NCI-H1694 (cell line): ENCODE measurements around the gene CACNA1G.
A peak's percentile ranks its signal among the peaks of the same experiment; 100 is the strongest.

Experiments used
- DNase-seq: peaks from one replicate; lab custom pipeline; 2025; lab: John Stamatoyannopoulos, UW

CACNA1G gene

DNA sequence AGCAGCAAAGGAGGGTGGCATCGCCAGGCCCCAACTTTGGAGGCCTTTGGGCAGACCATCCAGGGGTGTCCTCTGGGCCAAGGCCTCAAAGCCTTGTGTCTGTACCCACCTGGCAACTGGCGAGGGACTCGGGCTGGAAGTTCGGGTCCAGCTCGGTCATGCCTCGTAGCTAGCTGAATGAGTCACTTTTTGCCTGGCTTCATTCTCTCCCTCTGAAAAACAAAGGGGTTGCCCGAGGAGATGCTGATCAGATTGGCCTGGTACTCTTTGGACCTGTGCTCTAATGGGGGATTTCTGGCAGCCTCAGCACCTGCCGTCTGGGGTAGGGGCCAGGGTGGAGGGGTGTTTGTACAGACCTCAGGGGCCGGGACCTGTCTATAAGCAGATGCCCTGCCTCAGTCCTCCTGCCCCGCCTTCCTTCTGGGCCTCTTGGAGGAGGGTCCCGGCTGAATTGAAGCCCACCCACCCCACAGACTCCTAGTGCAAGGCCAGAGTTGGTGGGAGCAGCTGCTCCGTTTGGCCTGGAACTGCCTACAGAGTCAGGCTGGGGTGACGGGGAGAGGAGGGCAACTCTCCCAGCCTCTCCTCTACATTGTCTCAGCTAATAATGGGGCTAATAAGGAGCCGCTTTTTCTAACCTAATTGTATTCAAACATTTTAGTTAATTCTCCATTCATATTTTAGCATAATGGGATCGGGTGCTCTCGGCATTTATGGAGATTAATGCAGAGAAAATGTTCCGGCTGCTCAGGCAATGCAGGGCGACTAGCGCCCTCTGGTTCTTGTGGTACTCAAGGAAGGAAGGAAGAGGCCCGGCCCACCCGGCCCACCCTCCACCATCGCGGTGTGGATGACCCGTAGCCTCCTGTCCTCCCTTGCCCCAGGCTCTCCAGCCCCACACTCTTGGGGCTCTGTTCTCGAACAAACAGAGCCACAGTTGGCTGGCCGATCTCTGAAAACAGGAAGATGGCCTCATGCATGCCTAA, 52.8 kb downstream of the CACNA1G start:
- DNase-seq: no peak

GRCh38 chr17:50614471-50615051, 54.0 kb downstream of the CACNA1G start:
- DNase-seq: no peak

GRCh38 chr17:50615828-50616227, 55.3 kb downstream of the CACNA1G start:
- DNase-seq: no peak

- no peak for DNase-seq
Measured at GRCh38 chr17:50618300-50618699, 57.8 kb downstream of the CACNA1G start.

- no peak for DNase-seq
Measured at GRCh38 chr17:50618941-50619340, 58.4 kb downstream of the CACNA1G start.

GRCh38 chr17:50619489-50619888, 59.0 kb downstream of the CACNA1G start:
- DNase-seq: no peak

DNA sequence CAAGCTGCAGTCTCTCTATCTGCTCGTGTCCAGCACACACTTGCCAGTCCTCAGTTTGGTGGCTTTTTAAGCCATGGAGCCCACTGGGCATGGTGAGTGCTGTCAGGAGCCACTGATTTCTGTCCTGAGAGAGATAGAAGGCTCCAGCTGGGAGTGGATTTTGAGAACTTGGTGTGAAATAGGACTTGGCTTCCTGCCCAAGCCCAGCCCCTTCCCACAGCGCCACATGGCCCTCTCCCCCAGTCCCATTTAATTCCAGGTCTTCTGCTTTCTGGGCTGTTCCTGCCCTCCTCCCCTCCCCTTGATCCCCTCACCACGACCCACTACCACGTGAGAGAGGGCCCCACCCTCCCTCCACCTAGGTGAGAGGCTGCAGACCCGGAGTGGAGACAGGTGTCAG, 59.7 kb downstream of the CACNA1G start:
- peak; percentile 31 for DNase-seq

DNA sequence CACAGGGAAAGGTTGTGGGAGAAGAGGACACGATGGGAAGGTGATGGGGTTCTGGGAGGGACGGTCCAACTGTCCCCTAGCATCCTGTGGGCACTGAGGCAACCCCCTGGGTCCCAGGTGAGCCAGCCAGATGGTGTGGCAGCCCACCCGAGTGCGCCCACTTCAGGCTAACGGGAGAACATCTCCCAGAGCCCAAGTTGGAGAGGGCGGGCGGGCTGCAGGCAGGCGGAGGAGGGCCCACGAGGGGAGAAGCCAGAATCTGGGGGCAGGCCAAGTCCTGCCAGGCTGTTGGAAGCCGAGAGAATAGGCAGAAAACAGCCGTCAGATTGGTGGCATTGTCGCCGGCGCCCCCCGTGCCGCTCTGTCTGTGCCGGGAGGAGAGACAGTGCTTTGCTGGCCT, 60.3 kb downstream of the CACNA1G start:
- DNase-seq: peak; percentile 89

DNA sequence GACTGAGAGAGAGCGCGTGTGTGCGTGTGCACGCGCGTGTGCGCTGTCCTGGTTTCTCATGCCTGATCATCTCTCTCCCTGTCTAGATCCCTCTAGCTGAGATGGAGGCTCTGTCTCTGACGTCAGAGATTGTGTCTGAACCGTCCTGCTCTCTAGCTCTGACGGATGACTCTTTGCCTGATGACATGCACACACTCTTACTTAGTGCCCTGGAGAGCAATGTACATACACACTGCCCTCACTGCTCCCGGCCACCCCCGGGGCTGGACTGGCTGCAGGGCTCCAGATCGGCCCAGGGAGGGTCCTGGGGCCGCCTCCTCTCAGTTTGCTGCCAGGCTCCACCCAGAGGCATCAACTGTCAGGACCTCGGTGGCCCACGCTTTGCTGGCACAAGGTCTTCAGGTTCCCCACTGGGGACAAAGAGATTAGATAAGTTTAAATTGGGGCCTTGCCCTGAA, 61.1 kb downstream of the CACNA1G start:
- DNase-seq: no peak

GRCh38 chr17:50624321-50624934, 63.9 kb downstream of the CACNA1G start:
- no peak for DNase-seq

GRCh38 chr17:50625032-50625871, 64.7 kb downstream of the CACNA1G start:
- no peak for DNase-seq

- peak; percentile 71 for DNase-seq
Measured at GRCh38 chr17:50626037-50626574, 65.6 kb downstream of the CACNA1G start.

DNA sequence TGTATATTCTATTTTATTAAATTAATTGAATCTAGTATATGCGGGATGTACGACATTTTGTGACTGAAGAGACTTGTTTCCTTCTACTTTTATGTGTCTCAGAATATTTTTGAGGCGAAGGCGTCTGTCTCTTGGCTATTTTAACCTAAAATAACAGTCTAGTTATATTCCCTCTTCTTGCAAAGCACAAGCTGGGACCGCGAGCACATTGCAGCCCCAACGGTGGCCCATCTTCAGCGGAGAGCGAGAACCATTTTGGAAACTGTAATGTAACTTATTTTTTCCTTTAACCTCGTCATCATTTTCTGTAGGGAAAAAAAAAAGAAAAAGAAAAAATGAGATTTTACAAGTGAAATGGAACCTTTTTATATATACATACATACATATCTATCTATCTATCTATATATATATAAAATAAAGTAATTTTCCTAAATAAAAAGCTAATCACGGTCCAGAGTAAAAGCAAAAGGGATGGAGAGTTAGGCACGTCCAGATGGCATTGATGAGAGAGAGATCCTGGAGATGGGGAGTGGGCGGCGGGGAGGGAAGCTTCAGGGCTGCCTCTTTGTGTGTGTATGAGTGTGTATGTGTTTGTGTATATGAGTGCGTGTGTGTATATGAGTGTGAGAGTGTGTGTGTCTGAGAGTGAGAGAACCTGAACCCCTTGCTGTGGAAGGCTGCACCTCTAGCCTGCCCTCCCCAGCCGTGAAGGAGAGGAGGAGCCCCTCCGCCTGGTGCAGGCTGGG, 66.7 kb downstream of the CACNA1G start:
- DNase-seq: no peak

DNA sequence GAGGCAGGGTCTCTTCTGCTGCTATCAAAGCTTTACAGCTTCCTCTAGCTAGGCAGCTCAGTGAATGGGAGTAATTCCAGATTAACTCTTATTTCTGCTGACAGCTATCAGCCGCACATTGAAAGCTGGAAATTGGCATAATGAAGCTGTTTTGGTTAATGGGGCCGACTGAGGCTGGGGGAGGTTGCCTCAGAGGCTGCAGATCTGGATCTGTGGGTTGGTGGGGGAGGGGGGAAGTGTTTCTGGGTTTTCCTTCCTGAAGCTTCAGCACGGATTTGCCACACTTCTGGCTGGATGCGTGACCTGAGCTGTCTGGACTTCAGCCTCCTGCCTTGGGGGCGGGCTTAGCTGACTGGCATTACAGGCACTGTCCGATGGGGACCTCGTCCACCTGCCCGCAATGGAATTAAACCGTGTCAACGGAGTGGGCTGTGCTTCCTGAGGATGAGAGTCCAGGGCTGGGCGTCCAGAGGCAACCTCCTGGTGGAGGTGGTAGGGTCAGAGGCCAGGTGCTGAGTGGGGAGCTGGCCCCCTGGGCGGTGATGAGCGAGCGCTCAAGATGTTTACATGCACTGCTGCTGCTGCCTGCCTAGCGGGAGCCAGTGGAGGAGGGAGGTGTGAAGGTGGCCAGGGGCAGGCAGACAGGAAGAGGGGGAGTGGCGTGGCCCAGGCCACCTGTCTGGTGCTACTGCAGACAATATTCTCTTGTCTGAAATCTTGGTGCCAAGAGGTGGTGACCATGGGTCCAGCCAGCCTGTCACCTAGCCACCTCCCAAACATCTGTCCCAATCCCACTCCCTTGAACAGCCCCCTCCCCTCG, 67.5 kb downstream of the CACNA1G start:
- no peak for DNase-seq

DNA sequence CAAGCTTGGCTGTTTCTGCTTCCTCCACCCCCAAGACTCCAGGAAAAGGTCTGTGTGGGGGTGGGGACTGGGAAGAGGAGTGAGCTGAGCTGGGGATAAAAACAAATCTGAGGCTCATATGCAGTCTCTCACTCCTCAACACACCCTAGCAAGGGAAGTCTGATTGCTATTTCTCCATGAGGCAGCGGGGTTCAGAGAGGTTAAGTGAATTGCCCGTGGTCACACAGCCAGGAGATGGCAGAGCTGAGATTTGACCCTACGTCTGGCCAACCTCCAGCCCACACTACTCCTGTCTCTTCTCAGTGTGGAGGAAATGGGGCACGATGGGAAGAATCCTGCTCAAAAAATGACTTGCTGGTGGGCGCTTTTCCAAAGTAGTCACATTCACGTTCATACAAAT, 69.4 kb downstream of the CACNA1G start:
- no peak for DNase-seq

DNA sequence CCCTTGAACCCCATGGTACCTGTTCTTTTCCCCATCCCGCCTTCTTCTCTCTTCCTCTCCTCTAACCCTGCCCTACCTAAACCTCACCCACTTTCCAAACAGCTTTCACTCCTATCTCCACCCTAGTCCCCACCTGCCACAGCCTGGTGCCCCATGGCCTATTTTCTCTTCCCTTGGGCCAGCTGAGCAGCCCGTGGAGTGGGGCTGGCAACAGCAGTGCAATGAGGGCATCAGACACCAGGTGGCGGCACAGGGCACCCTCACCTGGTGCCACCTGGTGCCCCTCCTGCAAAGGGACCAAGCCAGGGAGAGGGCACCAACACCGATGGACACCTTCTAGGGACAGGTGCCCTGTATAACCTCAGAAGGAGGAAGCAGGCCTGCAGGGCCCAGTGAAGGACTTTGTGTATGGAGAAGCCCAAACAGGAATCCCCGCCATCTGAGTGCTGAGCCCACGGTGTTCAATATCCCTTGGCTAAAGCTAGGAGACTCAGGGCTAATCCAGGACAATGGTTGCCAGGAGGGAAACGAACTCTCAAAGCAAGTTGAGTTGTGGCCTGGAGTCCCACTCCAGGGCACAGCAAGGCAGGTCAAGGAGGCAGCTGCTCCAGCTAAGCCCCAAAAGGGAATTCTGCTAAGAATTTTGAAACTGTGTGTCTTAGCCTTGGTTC, 70.1 kb downstream of the CACNA1G start:
- no peak for DNase-seq

- DNase-seq: no peak
Measured at GRCh38 chr17:50631195-50631907, 70.8 kb downstream of the CACNA1G start.

DNA sequence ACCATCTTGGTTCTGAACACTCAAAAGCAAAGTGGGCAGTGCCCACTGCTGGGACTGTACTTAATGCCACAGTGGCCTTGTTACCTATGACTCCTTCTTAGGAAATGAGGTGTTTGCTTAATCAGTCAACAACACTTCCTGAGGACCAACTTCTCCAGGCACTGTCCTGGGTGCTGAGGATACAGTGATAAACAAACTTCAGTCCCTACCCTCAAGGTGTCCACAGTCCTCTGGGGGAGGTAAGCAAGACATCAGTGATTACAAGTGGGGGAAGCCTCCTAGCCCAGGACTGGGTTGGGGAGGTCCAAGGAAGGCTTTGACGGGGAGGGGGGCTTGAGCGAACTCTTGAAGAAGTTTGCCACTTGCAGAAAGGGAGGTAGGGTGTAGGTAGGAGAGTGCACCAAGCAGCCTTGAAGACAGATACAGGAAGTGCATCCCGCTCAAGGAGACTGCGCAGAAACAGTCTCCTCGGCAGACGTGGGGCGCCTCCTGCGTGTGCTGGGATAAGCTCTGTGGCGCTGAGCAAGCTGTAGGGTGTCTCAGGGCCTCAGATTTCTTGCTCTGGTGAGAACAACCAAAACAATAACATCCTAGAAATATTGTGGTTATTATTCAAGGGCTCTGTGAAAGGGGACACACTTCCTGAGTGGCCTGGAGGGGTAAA, 71.5 kb downstream of the CACNA1G start:
- DNase-seq: no peak
